Measurements from ENCODE around the gene AZIN2. TPM values are rescaled to one million over a fixed set of nuclear protein-coding genes. Genes with fewer than 3 reads are reported as not detected.
A peak's percentile ranks its signal among the peaks of the same experiment; 100 is the strongest.

AZIN2 gene
- total RNA-seq, 4 donors from 2014 or later, result 2.5 to 6.1 (median 4.1) TPM

DNA sequence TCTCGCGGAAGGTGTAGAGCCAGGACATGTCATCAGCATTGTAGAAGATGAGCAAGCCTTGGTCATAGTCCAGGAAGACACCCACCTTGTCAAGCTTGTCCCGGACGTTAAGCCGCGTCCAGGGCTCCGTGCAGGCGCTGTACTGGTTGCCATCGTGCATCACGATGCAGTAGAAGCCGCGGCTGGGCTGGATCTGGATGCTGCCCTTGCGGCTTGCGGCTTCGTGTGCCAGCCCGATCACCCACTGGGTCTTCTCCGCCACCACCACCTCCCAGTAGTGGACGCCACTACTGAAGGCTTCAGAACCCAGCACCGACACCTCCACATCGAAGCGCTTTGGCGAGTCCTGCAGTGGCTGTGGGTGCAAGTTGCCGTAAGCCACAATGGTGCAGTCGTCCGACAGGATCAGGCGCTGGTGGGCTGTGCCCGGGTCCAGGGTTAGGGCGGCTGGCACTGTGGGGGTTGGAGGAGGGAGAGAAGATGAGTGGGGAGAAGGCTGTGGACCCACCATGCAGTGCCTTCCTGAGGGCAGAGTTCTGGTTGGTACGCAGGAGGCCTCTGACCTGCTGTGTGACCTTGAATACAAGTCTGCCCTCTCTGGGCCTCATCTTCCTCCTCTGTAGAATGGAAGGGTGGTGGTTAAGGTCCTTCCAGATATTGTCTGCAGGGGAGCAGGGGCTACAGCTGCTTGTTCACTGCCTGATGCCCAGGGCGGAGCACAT is 66.5 kb downstream of the AZIN2 start:
- 98% methylated on average over 15 of the region's 30 CpGs for WGBS
- no peak for DNase-seq (ENCODE audit: extremely low spot score)
- intact Hi-C loops (cut with DNase I), result no loop called here

DNA sequence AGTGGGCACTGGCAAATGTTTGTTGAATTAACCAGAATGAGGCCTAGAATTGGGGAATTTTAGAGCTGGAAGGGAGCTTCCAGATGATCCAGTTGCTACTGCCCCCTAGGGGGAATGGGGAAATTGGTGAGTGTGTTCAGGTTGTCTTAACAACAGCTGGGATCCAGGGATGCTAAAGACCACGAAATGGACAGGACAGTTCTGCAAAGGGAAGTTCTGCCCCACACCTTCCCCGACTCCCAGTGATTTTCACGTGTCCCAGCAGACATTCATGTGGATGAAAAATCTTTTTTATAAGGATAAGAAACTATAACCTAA is 67.0 kb downstream of the AZIN2 start:
- intact Hi-C loops (cut with DNase I), result no loop called here
- 59% methylated on average over 3 of the region's 3 CpGs for WGBS
- H3K27me3 ChIP-seq, result no peaks in the 10 kb centered on the region
- TF ChIP-seq POLR2A (IDR thresholded peaks at IDR 0.05; ENCODE audit: low read depth), result no peak
- TF ChIP-seq, protein P1, sequence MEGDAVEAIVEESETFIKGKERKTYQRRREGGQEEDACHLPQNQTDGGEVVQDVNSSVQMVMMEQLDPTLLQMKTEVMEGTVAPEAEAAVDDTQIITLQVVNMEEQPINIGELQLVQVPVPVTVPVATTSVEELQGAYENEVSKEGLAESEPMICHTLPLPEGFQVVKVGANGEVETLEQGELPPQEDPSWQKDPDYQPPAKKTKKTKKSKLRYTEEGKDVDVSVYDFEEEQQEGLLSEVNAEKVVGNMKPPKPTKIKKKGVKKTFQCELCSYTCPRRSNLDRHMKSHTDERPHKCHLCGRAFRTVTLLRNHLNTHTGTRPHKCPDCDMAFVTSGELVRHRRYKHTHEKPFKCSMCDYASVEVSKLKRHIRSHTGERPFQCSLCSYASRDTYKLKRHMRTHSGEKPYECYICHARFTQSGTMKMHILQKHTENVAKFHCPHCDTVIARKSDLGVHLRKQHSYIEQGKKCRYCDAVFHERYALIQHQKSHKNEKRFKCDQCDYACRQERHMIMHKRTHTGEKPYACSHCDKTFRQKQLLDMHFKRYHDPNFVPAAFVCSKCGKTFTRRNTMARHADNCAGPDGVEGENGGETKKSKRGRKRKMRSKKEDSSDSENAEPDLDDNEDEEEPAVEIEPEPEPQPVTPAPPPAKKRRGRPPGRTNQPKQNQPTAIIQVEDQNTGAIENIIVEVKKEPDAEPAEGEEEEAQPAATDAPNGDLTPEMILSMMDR (IDR thresholded peaks at IDR 0.05), result peak in 1 of 3 experiments; percentile 10
- H3K9me3 ChIP-seq, result no peaks in the 10 kb centered on the region
- H3K4me1 ChIP-seq, result peaks cover 19 to 33% (median 25%) of the 10 kb centered on the region in 4 donors
- no peak overlapping the region for H3K27ac ChIP-seq (replicated peaks in 1 of 4)
- no peak overlapping the region for H3K4me3 ChIP-seq
- peaks cover 13 to 45% (median 31%) of the 10 kb centered on the region in 4 donors for H3K36me3 ChIP-seq
- DNase-seq (ENCODE audit: extremely low spot score), result no peak

More for the DNA sequence above, 66.5 kb downstream of the AZIN2 start:
- Histone ChIP-seq H3K4me1 (peaks cover 15 to 34% (median 24%) of the 10 kb centered on the region in 4 donors), H3K4me3 (no peak overlapping the region), H3K27me3 (no peaks in the 10 kb centered on the region), H3K9me3 (no peaks in the 10 kb centered on the region), H3K27ac (replicated peaks in 1 of 4) (no peak overlapping the region), H3K36me3 (peaks cover 13 to 42% (median 31%) of the 10 kb centered on the region in 4 donors)
- TF ChIP-seq EP300 (IDR thresholded peaks at IDR 0.05) (no peak), POLR2AphosphoS5 (IDR thresholded peaks at IDR 0.05) (no peak), POLR2A (IDR thresholded peaks at IDR 0.05; ENCODE audit: low read depth) (no peak)
- TF ChIP-seq, protein P1 (IDR thresholded peaks at IDR 0.05), result no peak

DNA sequence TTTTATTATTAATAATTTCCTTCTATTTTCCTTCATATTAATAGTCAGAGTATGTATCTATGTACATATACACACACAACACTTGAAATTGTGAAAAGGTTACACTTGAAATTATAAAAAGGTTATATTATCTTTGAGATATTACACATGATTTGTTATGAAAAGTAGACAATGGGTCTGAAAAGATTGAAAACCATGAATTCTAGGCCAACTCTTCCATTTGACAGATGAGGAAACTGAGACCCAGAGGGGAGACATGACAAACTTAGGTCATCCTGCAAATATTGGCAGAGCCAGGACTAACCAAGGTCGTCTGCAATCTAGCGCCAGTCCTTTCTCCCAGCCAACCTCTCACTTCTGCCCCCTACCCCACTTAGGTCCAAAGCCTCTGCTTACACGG is 67.7 kb downstream of the AZIN2 start:
- Histone ChIP-seq H3K9me3 (no peaks in the 10 kb centered on the region), H3K36me3 (peaks cover 13 to 45% (median 31%) of the 10 kb centered on the region in 4 donors), H3K4me1 (peaks cover 17 to 33% (median 27%) of the 10 kb centered on the region in 4 donors), H3K4me3 (no peak overlapping the region), H3K27me3 (no peaks in the 10 kb centered on the region), H3K27ac (replicated peaks in 1 of 4) (no peak overlapping the region)
- intact Hi-C loops (cut with DNase I), result no loop called here
- DNase-seq (ENCODE audit: extremely low spot score), result no peak
- 90% methylated on average over 3 of the region's 3 CpGs for WGBS
- TF ChIP-seq EP300 (IDR thresholded peaks at IDR 0.05), result no peak
- TF ChIP-seq POLR2A (IDR thresholded peaks at IDR 0.05; ENCODE audit: low read depth), result no peak
- TF ChIP-seq, protein P1 (IDR thresholded peaks at IDR 0.05), result no peak
- TF ChIP-seq POLR2AphosphoS5 (IDR thresholded peaks at IDR 0.05), result no peak

DNA sequence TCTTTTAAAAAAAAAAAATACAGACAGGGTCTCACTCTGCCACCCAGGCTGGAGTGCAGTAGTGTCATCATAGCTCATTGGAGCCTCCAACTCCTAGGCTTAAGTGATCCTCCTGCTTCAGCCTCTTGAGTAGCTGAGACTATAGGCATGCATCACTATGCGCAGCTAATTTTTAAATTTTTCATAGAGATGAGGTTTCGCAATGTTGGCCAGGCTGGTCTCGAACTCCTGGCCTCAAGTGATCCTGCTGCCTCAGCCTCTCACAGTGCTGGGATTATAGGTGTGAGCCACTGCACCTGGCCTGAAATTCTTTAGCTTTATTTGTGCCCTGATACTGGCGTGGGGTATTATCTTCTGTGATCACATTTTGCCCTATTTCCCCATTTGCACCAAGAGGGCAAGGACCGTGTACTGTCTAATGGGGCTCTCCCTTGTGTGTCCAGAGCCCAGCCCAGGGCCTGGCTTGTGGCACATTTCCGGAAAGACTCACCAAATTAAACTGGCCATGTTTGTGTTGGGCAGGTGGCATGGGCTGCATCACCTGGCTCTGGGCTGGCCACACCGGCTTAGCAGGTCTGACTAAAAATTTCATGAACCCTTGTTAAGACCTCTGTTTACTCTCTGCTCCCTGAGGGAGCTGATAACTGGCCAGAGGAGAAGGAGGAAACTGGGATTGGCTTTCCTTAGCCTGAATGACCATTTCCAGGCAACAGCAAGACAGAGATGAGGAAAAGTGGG is 68.7 kb downstream of the AZIN2 start:
- Histone ChIP-seq H3K27ac (replicated peaks in 1 of 4) (no peak overlapping the region), H3K4me3 (no peak overlapping the region), H3K9me3 (no peaks in the 10 kb centered on the region), H3K27me3 (no peaks in the 10 kb centered on the region), H3K4me1 (peaks cover 17 to 35% (median 33%) of the 10 kb centered on the region in 4 donors), H3K36me3 (peaks cover 13 to 51% (median 34%) of the 10 kb centered on the region in 4 donors)
- DNase-seq (ENCODE audit: extremely low spot score), result no peak
- TF ChIP-seq, protein P1 (IDR thresholded peaks at IDR 0.05), result no peak
- TF ChIP-seq POLR2A (IDR thresholded peaks at IDR 0.05; ENCODE audit: low read depth), result no peak
- no peak for TF ChIP-seq EP300 (IDR thresholded peaks at IDR 0.05)
- no peak for TF ChIP-seq POLR2AphosphoS5 (IDR thresholded peaks at IDR 0.05)
- 93% methylated on average over 5 of the region's 7 CpGs for WGBS
- intact Hi-C loops (cut with DNase I), result no loop called here

Measured in esophagus muscularis mucosa (tissue), 4 donors.